Testis (tissue), 3 donors: ENCODE measurements around the gene TLK2. TPM values are rescaled to one million over a fixed set of nuclear protein-coding genes. Genes with fewer than 3 reads are reported as not detected.

Source experiments
- DNase-seq: peaks from one replicate; pipeline ENCODE4 v3.0.0-alpha.2; 2019
- H3K27ac ChIP-seq, 2 donors: fragments of 200-600 bp; sonication (generic); one replicate each; pipeline ENCODE4 v1.5.1; 2019
- H3K27me3 ChIP-seq: fragments of 200-600 bp; sonication (generic); one replicate; pipeline ENCODE4 v1.5.1; 2019
- H3K36me3 ChIP-seq: fragments of 200-600 bp; sonication (generic); one replicate; pipeline ENCODE4 v1.5.1; 2017; ENCODE audit warnings: low read depth; ENCODE audit errors: missing control alignments
- H3K4me1 ChIP-seq: fragments of 200-600 bp; sonication (generic); one replicate; pipeline ENCODE4 v1.5.1; 2019
- H3K4me3 ChIP-seq, 2 donors: fragments of 200-600 bp; sonication (generic); one replicate each; pipeline ENCODE4 v1.5.1; 2017 to 2019
- H3K9me3 ChIP-seq: fragments of 200-600 bp; sonication (generic); one replicate; pipeline ENCODE4 v1.5.1; 2017
- CTCF ChIP-seq, 3 experiments: fragments of 450-650 bp in 2 of 3; fragments of 200-600 bp in 1 of 3; sonication (generic) in 1 of 3; IDR thresholded peaks; one replicate each; pipeline ENCODE4 v1.5.1; 2016 to 2019; ENCODE audit warnings: antibody characterized with exemption in 3 of 3, mild to moderate bottlenecking in 2 of 3, moderate library complexity in 1 of 3
- POLR2A ChIP-seq: fragments of 450-650 bp; IDR thresholded peaks from one replicate; pipeline ENCODE4 v1.6.1; 2017; ENCODE audit warnings: antibody characterized with exemption, mild to moderate bottlenecking, moderate library complexity
- WGBS, 2 donors: methylation state at CpG; one replicate each; pipeline ENCODE4 v1.1.5; 2018; 5-methylcytosine and 5-hydroxymethylcytosine counted together
- intact Hi-C: fragments of 100-400 bp; cut with DNase I; formaldehyde crosslinking; loops from one replicate; pipeline ENCODE4 v1.15.1; 2023; ENCODE audit warnings: low total_unique reads
- polyA plus RNA-seq: library from polyadenylated mRNA; stranded (reverse); fragments of 350-450 nt; fragmentation: Illumina TruSeq; extraction: RNeasy Lipid Tissue Mini Kit (QIAGEN cat#74804); gene quantifications from one replicate; pipeline ENCODE4 v1.2.3, GENCODE V29; 2014; ENCODE audit warnings: low read depth, low replicate concordance; ENCODE audit not compliant: insufficient read depth
- total RNA-seq, 2 donors: library from RNA; depleted of rRNA; stranded (reverse); fragments of >200 nt; gene quantifications; one replicate each; pipeline ENCODE4 v1.2.3, GENCODE V29; 2016

TLK2 gene
- total and polyA plus RNA-seq, 3 donors from 2014 or later: 64.5 to 109 (median 78.2) TPM

GRCh38 chr17:62578757-62579487, 100.3 kb downstream of the TLK2 start:
- no peak for TF ChIP-seq POLR2A
- TF ChIP-seq CTCF (IDR thresholded peaks at IDR 0.05): no peak
- no peak overlapping the region for H3K4me3 ChIP-seq
- no peak overlapping the region for H3K27ac ChIP-seq
- 89 to 93% methylated on average over 2 of the region's 2 CpGs for WGBS, 2 donors
- H3K9me3 ChIP-seq: no peaks in the 10 kb centered on the region
- H3K4me1 ChIP-seq: no peaks in the 10 kb centered on the region
- no peak for DNase-seq
- no peaks in the 10 kb centered on the region for H3K36me3 ChIP-seq
- intact Hi-C loops: no loop called here
- no peaks in the 10 kb centered on the region for H3K27me3 ChIP-seq

GRCh38 chr17:62580947-62581346, 102.3 kb downstream of the TLK2 start:
- H3K36me3 ChIP-seq: no peaks in the 10 kb centered on the region
- no peaks in the 10 kb centered on the region for H3K27me3 ChIP-seq
- intact Hi-C loops: no loop called here
- H3K27ac ChIP-seq: no peak overlapping the region
- DNase-seq: no peak
- H3K9me3 ChIP-seq: no peaks in the 10 kb centered on the region
- TF ChIP-seq POLR2A: no peak
- no peak for TF ChIP-seq CTCF (IDR thresholded peaks at IDR 0.05)
- 90 to 95% methylated on average over 2 of the region's 2 CpGs for WGBS, 2 donors
- no peak overlapping the region for H3K4me3 ChIP-seq
- H3K4me1 ChIP-seq: no peaks in the 10 kb centered on the region

- Histone ChIP-seq H3K9me3 (no peaks in the 10 kb centered on the region), H3K4me1 (no peaks in the 10 kb centered on the region), H3K27ac (no peak overlapping the region), H3K4me3 (no peak overlapping the region), H3K27me3 (no peaks in the 10 kb centered on the region), H3K36me3 (no peaks in the 10 kb centered on the region)
- intact Hi-C loops: no loop called here
- no peak for DNase-seq
- no peak for TF ChIP-seq POLR2A
- no peak for TF ChIP-seq CTCF (IDR thresholded peaks at IDR 0.05)
- WGBS, 2 donors: 89 to 90% methylated on average over 1 of the region's 1 CpG
Measured at GRCh38 chr17:62581764-62582163, 103.1 kb downstream of the TLK2 start.

- Histone ChIP-seq H3K36me3 (no peaks in the 10 kb centered on the region), H3K27ac (no peak overlapping the region), H3K4me3 (no peak overlapping the region), H3K9me3 (no peaks in the 10 kb centered on the region), H3K27me3 (no peaks in the 10 kb centered on the region), H3K4me1 (no peaks in the 10 kb centered on the region)
- intact Hi-C loops: no loop called here
- no peak for TF ChIP-seq POLR2A
- TF ChIP-seq CTCF (IDR thresholded peaks at IDR 0.05): no peak
- 51 to 74% methylated on average over 2 of the region's 2 CpGs for whole genome bisulfite sequencing, 2 donors
- no peak for DNase-seq
Measured at GRCh38 chr17:62587554-62587953, 108.9 kb downstream of the TLK2 start.

GRCh38 chr17:62588109-62588508, 109.5 kb downstream of the TLK2 start:
- Histone ChIP-seq H3K4me3 (no peak overlapping the region), H3K4me1 (no peaks in the 10 kb centered on the region), H3K36me3 (no peaks in the 10 kb centered on the region), H3K27ac (no peak overlapping the region), H3K9me3 (no peaks in the 10 kb centered on the region), H3K27me3 (no peaks in the 10 kb centered on the region)
- WGBS, 2 donors: 72 to 77% methylated on average over 7 of the region's 7 CpGs
- no peak for TF ChIP-seq POLR2A
- TF ChIP-seq CTCF (IDR thresholded peaks at IDR 0.05): no peak
- intact Hi-C loops: no loop called here
- no peak for DNase-seq
